Stimulated activated CD4-positive, alpha-beta T cell treated with anti-CD3 and anti-CD28 coated beads, Interleukin-15, amount 100 ng/mL, for 48 hours (primary cell): ENCODE results near the gene PRR35.

ENCODE experiments used
- DNase-seq, 2 donors: peaks; one replicate each; pipeline ENCODE4 v3.0.0-alpha.2; 2020; ENCODE audit warnings: low read depth in 2 of 2

PRR35 gene

GRCh38 chr16:549544-550263 lies 10.5 kb upstream of the PRR35 start:
- no peak for DNase-seq

GRCh38 chr16:551210-551609 lies 9.0 kb upstream of the PRR35 start:
- no peak for DNase-seq

GRCh38 chr16:552171-552570 lies 8.0 kb upstream of the PRR35 start:
- DNase-seq = no peak

- no peak for DNase-seq
Measured at GRCh38 chr16:553601-554296, 6.4 kb upstream of the PRR35 start.

GRCh38 chr16:554297-554621 lies 5.9 kb upstream of the PRR35 start:
- DNase-seq = no peak

DNA sequence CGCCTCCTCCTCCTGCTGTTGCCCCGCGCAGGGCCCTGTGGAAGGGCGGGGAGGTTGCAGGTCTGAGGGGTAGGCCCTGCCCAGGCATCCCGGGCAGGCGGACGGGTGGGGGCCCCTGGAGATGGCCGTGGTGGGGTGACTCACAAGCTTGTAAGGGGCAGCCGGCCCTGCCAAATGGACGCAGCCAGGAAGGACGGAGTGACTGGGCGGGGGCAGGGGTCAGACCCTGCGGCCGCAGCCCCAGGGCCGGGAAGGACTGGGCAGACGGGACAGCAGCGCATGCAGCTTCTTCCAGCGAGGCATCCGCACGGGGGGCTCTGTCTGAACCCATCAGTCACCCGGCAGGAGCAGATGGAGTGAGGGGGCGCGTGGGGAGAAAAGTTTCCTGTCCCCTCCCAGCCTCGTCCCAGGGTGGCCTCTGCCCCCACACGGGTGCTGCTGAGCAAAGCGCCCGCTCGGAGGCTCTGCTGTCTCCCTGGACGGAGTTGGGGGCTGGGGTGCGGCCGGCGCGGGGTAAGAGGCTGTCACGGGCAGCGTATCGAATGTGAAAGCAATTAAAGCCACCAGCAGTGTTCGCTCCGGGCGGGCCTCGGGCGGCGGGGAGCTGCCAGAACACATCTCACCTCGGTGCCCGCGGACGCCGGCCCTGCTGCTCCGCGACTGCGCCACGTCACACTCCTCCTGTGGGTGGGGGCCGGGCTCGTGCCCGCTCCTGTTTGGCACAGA lies 5.4 kb upstream of the PRR35 start:
- no peak for DNase-seq

DNA sequence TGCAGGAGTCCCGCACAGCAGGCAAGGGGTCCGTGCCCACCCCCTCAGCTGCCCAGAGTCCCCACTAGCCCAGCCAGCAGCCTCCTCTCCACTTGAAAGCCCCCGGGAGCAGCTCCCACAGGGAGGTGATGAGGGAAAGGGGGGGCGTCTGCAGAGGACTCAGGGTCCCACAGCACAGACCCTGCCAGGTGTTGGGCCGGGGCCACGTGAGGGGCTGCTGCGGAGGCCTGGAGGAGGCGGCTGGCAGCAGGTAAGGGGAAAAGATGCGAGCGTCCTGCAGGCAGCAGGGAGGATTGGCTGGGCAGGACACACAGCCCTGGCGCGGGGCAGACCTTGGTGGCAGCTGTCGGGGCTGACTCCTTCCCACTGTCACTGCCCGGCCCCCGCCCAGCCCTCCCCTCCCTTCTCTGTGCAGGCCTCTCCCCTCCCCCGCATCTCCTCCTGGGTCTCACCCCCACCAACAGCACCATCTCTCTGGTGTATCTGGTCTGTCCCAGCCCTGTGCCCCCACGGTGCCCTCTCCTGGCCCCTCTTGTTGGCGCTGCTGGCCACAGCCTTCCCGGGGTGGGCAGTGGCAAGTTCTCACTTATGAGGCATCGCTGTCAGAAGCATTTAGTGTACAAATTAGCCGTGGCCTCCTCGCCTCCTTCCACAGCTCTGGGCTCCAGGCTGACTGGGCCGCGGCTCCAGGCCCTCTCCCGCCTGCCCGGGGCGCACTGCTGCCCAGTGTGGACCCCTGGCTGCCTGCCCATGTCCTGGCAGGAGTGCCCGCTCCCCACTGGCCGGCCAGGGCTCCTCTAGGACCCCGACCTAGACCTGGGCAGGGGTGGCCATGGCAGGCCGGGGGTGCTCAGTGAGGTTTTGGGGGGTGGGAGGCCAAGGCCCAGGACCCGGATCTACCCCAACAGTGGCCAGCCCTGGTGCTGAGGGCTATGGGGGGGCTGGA lies 4.4 kb upstream of the PRR35 start:
- DNase-seq = no peak

- no peak for DNase-seq
Measured at GRCh38 chr16:556474-557173, 3.6 kb upstream of the PRR35 start.

GRCh38 chr16:557463-558297 lies 2.5 kb upstream of the PRR35 start:
- DNase-seq = no peak

GRCh38 chr16:558298-559020 lies 1.7 kb upstream of the PRR35 start:
- DNase-seq = no peak

- no peak for DNase-seq
Measured at GRCh38 chr16:559021-559380, 1.2 kb upstream of the PRR35 start.

DNA sequence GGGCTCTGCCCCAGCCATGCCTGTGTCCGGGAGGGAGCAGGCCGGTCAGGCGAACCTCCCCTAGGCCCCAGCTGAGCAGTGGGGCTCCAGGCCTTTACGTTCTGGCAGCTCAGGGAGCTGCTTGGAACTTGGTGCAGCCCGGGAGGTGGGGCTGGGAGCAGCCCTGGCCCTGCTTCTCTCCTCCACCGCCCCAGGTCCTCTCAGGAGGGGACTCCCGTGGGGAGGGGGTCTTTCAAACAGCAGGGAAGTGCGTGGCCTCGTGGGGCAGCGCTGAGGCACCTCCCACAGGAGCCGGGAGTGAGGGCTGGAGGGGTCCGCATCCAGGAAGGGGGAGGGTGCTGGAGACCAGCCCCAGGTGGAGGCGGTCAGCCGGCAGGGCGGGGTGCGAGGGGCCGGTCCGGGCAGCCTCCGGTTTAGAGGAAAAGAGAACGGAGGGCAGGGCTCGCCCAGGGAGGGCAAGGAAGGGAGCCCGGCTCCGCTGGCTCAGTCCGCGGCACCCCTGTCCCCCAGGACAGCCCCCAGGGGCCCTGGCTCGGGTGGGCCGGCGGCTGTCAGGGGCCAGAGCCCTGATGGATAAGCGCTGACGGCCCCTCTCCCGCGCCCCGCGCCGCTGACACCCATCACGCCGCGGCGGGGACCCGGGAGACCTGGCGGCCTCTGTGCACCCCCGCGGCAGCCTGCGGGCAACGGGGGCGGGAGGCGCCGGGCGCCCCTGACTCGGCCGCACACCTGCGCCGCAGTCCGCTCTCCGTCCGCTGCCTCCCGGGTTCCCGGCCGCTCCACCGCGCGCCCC lies 587 bp upstream of the PRR35 start:
- DNase-seq = no peak

GRCh38 chr16:560701-561412 lies 663 bp downstream of the PRR35 start:
- no peak for DNase-seq

GRCh38 chr16:561413-561794 lies 1.2 kb downstream of the PRR35 start:
- no peak for DNase-seq

- no peak for DNase-seq
Measured at GRCh38 chr16:561957-562938, 2.1 kb downstream of the PRR35 start.

- DNase-seq = no peak
Measured at GRCh38 chr16:563072-563644, 3.0 kb downstream of the PRR35 start.
